ENCODE measurements around the gene SELPLG. TPM values are rescaled to one million over a fixed set of nuclear protein-coding genes. Genes with fewer than 3 reads are reported as not detected.
"Not testable (repeated sequence)": the region's sequence is repeated elsewhere in the genome, so short reads cannot be mapped to it uniquely, and the experiment has no call there.

SELPLG gene
- polyA plus RNA-seq, 2 donors = 0.86 to 2.0 TPM

DNA sequence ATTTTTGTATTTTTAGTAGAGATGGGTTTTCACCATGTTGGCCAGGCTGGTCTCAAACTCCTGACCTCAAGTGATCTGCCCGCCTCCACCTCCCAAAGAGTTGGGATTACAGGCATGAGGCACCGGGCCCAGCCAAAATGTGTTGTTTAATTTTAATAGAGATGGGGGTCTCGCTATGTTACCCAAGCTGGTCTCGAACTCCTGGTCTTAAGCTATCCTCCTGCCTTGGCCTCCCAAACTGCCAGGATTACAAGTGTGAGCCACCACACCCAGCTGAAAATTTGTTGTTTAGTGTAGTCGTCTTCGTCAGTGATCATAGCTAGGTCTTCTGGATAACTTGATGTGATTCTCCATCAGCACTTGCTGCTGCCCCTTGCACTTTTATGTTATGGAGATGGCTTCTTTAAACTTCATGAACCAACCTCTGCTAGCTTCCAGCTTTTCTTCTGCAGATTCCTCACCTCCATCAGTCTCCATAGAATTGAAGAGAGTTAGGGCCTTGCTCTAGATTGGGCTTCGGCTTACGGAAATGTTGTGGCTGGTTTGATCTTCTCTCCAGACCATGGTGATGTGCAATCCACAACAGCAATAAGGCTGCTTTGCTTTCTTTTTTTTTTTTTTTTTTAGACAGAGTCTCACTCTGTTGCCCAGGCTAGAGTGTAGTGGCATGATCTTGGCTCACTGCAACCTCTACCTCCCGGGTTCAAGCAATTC, 58.3 kb downstream of the SELPLG start:
- Histone ChIP-seq H3K27me3 (ENCODE audit: control insufficient read depth in 1 of 2, insufficient read depth in 2 of 2, low read length in 2 of 2) (no peaks in the 10 kb centered on the region), H3K4me3 (ENCODE audit: low read depth in 1 of 2, low read length in 2 of 2) (no peak overlapping the region), H3K27ac (ENCODE audit: low read depth in 2 of 2, low read length in 1 of 2) (no peak overlapping the region), H3K36me3 (ENCODE audit: control insufficient read depth in 2 of 2, insufficient read depth in 2 of 2, low read length in 1 of 2) (peaks cover 0 to 2% of the 10 kb centered on the region in 2 donors), H3K4me1 (ENCODE audit: control insufficient read depth in 2 of 2, insufficient read depth in 2 of 2, low read length in 1 of 2) (no peaks in the 10 kb centered on the region), H3K9me3 (ENCODE audit: control insufficient read depth in 2 of 2, insufficient read depth in 1 of 2, low read depth in 1 of 2, low read length in 1 of 2) (peaks cover 0 to 6% of the 10 kb centered on the region in 2 donors)
- 90 to 92% methylated on average over 9 of the region's 9 CpGs for WGBS, 2 donors

DNA sequence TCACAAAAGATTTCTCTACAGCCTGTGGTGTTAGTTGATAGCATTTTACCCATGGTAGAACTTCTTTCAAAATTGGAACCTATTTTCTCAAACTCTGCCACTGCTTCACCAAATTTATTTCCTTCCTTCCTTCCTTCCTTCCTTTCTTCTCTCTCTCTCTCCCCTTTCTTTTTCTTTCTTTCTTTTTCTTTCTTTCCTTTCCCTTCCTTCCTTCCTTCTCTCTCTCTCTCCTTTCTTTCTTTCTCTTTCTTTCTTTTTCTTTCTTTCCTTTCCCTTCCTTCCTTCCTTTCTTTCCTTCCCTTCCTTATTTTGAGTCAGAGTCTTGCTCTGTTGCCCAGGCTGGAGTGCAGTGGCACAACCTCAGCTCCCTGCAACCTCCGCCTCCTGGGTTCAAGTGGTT, 59.4 kb downstream of the SELPLG start:
- H3K4me1 ChIP-seq (ENCODE audit: control insufficient read depth in 2 of 2, insufficient read depth in 2 of 2, low read length in 1 of 2); H3K9me3 ChIP-seq (ENCODE audit: control insufficient read depth in 2 of 2, insufficient read depth in 1 of 2, low read depth in 1 of 2, low read length in 1 of 2); H3K4me3 ChIP-seq (ENCODE audit: low read depth in 1 of 2, low read length in 2 of 2); H3K36me3 ChIP-seq (ENCODE audit: control insufficient read depth in 2 of 2, insufficient read depth in 2 of 2, low read length in 1 of 2); H3K27me3 ChIP-seq (ENCODE audit: control insufficient read depth in 1 of 2, insufficient read depth in 2 of 2, low read length in 2 of 2); H3K27ac ChIP-seq (ENCODE audit: low read depth in 2 of 2, low read length in 1 of 2): not testable (repeated sequence)
- 94 to 100% methylated on average over 1 of the region's 1 CpG for WGBS, 2 donors

DNA sequence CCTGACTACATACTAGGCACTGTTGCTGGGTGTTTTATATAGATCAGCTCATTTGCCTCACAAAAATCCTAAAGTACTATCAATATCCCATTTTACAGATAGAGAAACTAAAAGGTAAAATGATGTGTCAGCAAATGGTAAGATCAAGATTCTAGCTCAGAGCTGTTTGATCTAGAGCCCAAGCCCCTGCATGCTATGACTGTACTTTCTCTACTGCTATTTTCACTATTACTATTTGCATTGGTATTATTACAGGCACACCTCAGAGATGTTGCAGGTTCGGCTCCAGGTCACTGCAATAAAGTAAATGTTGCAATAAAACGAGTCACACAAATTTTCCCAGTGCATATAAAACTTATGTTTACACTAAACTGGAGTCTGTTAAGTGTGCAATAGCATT, 60.4 kb downstream of the SELPLG start:
- H3K4me1 ChIP-seq (ENCODE audit: control insufficient read depth in 2 of 2, insufficient read depth in 2 of 2, low read length in 1 of 2) = no peaks in the 10 kb centered on the region
- no peak overlapping the region for H3K4me3 ChIP-seq (ENCODE audit: low read depth in 1 of 2, low read length in 2 of 2)
- H3K9me3 ChIP-seq (ENCODE audit: control insufficient read depth in 2 of 2, insufficient read depth in 1 of 2, low read depth in 1 of 2, low read length in 1 of 2) = no peaks in the 10 kb centered on the region
- H3K27me3 ChIP-seq (ENCODE audit: control insufficient read depth in 1 of 2, insufficient read depth in 2 of 2, low read length in 2 of 2) = no peaks in the 10 kb centered on the region
- WGBS, 2 donors = 28 to 30% methylated on average over 2 of the region's 2 CpGs
- peaks cover 5 to 8% of the 10 kb centered on the region in 2 donors for H3K36me3 ChIP-seq (ENCODE audit: control insufficient read depth in 2 of 2, insufficient read depth in 2 of 2, low read length in 1 of 2)
- no peak overlapping the region for H3K27ac ChIP-seq (ENCODE audit: low read depth in 2 of 2, low read length in 1 of 2)

DNA sequence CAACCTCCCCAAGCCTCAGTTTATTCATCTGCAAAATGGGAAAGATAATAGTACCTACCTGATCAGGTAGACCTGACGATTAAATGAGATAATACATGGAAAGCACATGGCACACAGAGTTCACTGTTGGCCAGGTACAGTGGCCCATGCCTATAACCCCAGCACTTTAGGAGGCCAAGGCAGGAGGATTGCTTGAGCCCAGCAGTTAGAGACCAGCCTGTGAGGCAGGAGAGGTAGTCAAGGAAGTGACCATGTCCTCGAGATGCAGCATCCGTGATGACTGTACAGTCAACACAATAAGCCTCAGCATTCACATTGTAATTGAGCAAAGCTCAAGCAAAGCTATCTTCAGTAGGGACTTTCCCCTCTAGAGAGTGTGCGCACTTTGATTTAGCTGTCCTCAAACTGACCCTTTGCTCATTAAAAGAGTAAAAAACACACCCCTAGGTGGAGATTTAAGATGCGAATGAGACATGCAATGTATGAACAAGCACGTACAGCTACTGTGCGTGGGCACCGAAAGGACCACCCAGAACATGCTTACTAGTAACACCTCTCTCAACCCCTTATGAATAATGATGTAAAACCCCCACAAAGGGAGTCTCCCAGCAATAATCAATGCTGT, 61.4 kb downstream of the SELPLG start:
- Histone ChIP-seq H3K4me3 (ENCODE audit: low read depth in 1 of 2, low read length in 2 of 2) (no peak overlapping the region), H3K27me3 (ENCODE audit: control insufficient read depth in 1 of 2, insufficient read depth in 2 of 2, low read length in 2 of 2) (no peaks in the 10 kb centered on the region), H3K9me3 (ENCODE audit: control insufficient read depth in 2 of 2, insufficient read depth in 1 of 2, low read depth in 1 of 2, low read length in 1 of 2) (no peaks in the 10 kb centered on the region), H3K4me1 (ENCODE audit: control insufficient read depth in 2 of 2, insufficient read depth in 2 of 2, low read length in 1 of 2) (no peaks in the 10 kb centered on the region), H3K27ac (ENCODE audit: low read depth in 2 of 2, low read length in 1 of 2) (no peak overlapping the region), H3K36me3 (ENCODE audit: control insufficient read depth in 2 of 2, insufficient read depth in 2 of 2, low read length in 1 of 2) (peaks cover 8 to 12% of the 10 kb centered on the region in 2 donors)
- 64 to 66% methylated on average over 8 of the region's 8 CpGs for WGBS, 2 donors

Other genes with a start within 250 kb of the SELPLG start
- 1 to 10 TPM; 1.1 TPM for gene FICD, start 118.6 kb downstream of the SELPLG start, polyA plus RNA-seq
- 10 to 100 TPM; 10.8 to 16.0 TPM for gene SART3, start 72.7 kb downstream of the SELPLG start, polyA plus RNA-seq
- 10 to 100 TPM; 38.7 to 87.2 TPM for gene ISCU, start 71.3 kb downstream of the SELPLG start, polyA plus RNA-seq
- under 1 TPM; 0.54 to 0.63 TPM for gene TMEM119, start 35.8 kb downstream of the SELPLG start, polyA plus RNA-seq
- gene CORO1C, start 97.6 kb upstream of the SELPLG start, polyA plus RNA-seq = 10 to 100 TPM; 23.6 to 40.2 TPM
- 1 to 10 TPM; 3.1 to 4.7 TPM for gene SSH1, start 223.7 kb upstream of the SELPLG start, polyA plus RNA-seq
- not detected for gene DAO, start 246.2 kb upstream of the SELPLG start, polyA plus RNA-seq